ENCODE data around the gene TBC1D14. TPM values are rescaled to one million over a fixed set of nuclear protein-coding genes. Genes with fewer than 3 reads are reported as not detected.
A peak's percentile ranks its signal among the peaks of the same experiment; 100 is the strongest.

Gene TBC1D14
- total RNA-seq, 1 experiment from 2014 or later = 50.2 TPM

DNA sequence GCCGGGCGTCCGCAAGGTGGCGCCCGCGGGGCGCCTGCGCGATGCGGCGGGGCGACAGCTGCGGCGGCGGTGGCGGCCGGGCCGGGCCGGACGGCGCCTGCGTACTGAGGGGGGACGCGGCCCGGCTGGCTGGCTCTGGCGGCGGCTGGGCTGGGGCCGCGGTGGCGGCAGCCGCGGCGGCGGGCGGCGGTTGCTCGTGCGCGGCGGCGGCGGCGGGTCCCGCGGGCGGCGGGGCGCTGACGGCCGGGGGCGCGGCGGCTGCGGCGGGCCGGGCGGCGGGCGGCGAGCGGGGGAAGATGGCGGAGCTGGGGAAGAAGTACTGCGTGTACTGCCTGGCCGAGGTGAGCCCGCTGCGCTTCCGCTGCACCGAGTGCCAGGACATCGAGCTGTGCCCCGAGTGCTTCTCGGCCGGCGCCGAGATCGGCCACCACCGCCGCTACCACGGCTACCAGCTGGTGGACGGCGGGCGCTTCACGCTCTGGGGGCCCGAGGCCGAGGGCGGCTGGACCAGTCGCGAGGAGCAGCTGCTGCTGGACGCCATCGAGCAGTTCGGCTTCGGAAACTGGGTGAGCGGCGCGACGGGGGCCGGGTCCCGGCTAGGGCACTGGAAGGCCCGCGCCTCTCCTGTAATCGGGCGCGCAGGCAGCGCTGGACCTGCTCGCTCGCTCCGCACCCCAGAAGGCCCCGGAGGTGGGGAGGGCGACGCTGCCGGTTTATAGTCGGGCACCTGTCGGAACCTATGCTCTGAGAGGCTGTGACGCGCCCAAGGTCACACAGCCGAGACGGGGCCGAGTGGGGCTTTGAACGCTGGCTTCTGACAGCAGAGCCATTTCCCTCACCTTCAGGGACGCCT is 133.9 kb downstream of the TBC1D14 start, which contains the start of gene TADA2B:
TADA2B (plus strand) TSS at position 89 of the 853 bp plus-strand sequence; CDS start at position 297, 208 bp downstream.
- Mint-ChIP-seq H3K9me3 (no peaks in the 10 kb centered on the region), H3K4me1 (peaks cover 31 to 40% of the 10 kb centered on the region in 2 experiments), H3K27ac (no peak within 1 kb of the TSS; a peak in 2 of 7 replicates), H3K4me3 (peak within 1 kb of the TSS; percentile 75 to 90), H3K36me3 (ENCODE audit: insufficient read depth in 1 of 3, low read depth in 3 of 3) (no peaks in the 10 kb centered on the region; a peak in 1 of 7 replicates), H3K27me3 (ENCODE audit: low read depth) (peaks cover 33% of the 10 kb centered on the region)
- peaks cover 3% of the 10 kb centered on the region; the same call in 1 of the 2 replicates for H3K4me1 ChIP-seq (ENCODE audit: insufficient read depth, low read length)
- no peak for DNase-seq
- no peak within 1 kb of the TSS for H3K27ac ChIP-seq (ENCODE audit: insufficient read length, low read depth, low read length)
- no peak within 1 kb of the TSS for H3K23ac ChIP-seq (ENCODE audit: insufficient read length, low read depth, low read length)
- no peak within 1 kb of the TSS for H2BK15ac ChIP-seq (ENCODE audit: low read depth, low read length)
- H2AK5ac ChIP-seq (ENCODE audit: insufficient read length, low read length) = no peak within 1 kb of the TSS
- peaks cover 9% of the 10 kb centered on the region for H3K79me2 ChIP-seq (ENCODE audit: insufficient read depth, low read length)
- peaks cover 12% of the 10 kb centered on the region; the same call in 1 of the 2 replicates for H3K27me3 ChIP-seq (ENCODE audit: insufficient read depth, low read length)
- no peak within 1 kb of the TSS for H2AFZ ChIP-seq (ENCODE audit: low read length)
- peak within 1 kb of the TSS; percentile 62 for H3K9ac ChIP-seq (ENCODE audit: extremely low read depth, insufficient read length, low read length)
- no peak within 1 kb of the TSS for H4K91ac ChIP-seq (ENCODE audit: insufficient read length, low read depth, low read length)
- peaks cover 4% of the 10 kb centered on the region for H3K79me1 ChIP-seq (ENCODE audit: insufficient read depth, low read depth, low read length, poor library complexity, severe bottlenecking)
- H4K5ac ChIP-seq (ENCODE audit: insufficient read length, low read depth, low read length) = no peak within 1 kb of the TSS
- peak within 1 kb of the TSS; percentile 86 for H3K4me2 ChIP-seq (ENCODE audit: insufficient read depth, insufficient read length, low read length)
- peaks cover 19% of the 10 kb centered on the region for H3K23me2 ChIP-seq (ENCODE audit: insufficient read length, low read depth, low read length, poor library complexity, severe bottlenecking)
- no peak within 1 kb of the TSS for H3K56ac ChIP-seq (ENCODE audit: insufficient read length, low read depth, low read length)
- H2BK20ac ChIP-seq (ENCODE audit: low read depth, low read length, poor library complexity, severe bottlenecking) = no peak within 1 kb of the TSS
- no peak within 1 kb of the TSS for H4K8ac ChIP-seq (replicated peaks; ENCODE audit: insufficient read length, low read depth, low read length)
- peak within 1 kb of the TSS; percentile 84; the same call in 1 of the 2 replicates for H3K14ac ChIP-seq (ENCODE audit: insufficient read depth, low read length)
- no peak within 1 kb of the TSS for H3K4ac ChIP-seq (ENCODE audit: low read depth, low read length)
- no peak within 1 kb of the TSS for H3T11ph ChIP-seq (ENCODE audit: low read length)
- H4K20me1 ChIP-seq (ENCODE audit: control insufficient read depth, insufficient read depth, insufficient read length) = no peaks in the 10 kb centered on the region
- H3K18ac ChIP-seq (ENCODE audit: insufficient read length, low read depth, low read length) = peak within 1 kb of the TSS; percentile 37
- no peak within 1 kb of the TSS for H2BK12ac ChIP-seq (ENCODE audit: insufficient read length, low read depth, low read length)
- H3K9me3 ChIP-seq (ENCODE audit: control insufficient read depth, low read depth, low read length) = no peaks in the 10 kb centered on the region
- no peak within 1 kb of the TSS for H2BK5ac ChIP-seq (ENCODE audit: insufficient read length, low read length)
- TF ChIP-seq, protein P1, sequence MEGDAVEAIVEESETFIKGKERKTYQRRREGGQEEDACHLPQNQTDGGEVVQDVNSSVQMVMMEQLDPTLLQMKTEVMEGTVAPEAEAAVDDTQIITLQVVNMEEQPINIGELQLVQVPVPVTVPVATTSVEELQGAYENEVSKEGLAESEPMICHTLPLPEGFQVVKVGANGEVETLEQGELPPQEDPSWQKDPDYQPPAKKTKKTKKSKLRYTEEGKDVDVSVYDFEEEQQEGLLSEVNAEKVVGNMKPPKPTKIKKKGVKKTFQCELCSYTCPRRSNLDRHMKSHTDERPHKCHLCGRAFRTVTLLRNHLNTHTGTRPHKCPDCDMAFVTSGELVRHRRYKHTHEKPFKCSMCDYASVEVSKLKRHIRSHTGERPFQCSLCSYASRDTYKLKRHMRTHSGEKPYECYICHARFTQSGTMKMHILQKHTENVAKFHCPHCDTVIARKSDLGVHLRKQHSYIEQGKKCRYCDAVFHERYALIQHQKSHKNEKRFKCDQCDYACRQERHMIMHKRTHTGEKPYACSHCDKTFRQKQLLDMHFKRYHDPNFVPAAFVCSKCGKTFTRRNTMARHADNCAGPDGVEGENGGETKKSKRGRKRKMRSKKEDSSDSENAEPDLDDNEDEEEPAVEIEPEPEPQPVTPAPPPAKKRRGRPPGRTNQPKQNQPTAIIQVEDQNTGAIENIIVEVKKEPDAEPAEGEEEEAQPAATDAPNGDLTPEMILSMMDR (conservative IDR thresholded peaks at IDR 0.05) = no peak; the same call in 2 of the 3 replicates
- WGBS (ENCODE audit: extremely low coverage, insufficient read length, low lambda C conversion rate) = no CpG with 5 or more reads among the region's 119 CpGs
- H2BK120ac ChIP-seq (ENCODE audit: low read depth, low read length, poor library complexity, severe bottlenecking) = no peak within 1 kb of the TSS
